ENCODE measurements around the gene PRDM16.
"Not testable (repeated sequence)": the region's sequence is repeated elsewhere in the genome, so short reads cannot be mapped to it uniquely, and the experiment has no call there.

The PRDM16 gene

GRCh38 chr1:3084726-3085125 lies 15.7 kb downstream of the PRDM16 start:
- no peak for DNase-seq

GRCh38 chr1:3085721-3086120 lies 16.7 kb downstream of the PRDM16 start:
- DNase-seq: no peak

- DNase-seq: no peak
Observed at GRCh38 chr1:3086272-3086974, 17.4 kb downstream of the PRDM16 start.

GRCh38 chr1:3087049-3087448 lies 18.0 kb downstream of the PRDM16 start:
- no peak for DNase-seq

- DNase-seq: not testable (repeated sequence)
Observed at GRCh38 chr1:3087946-3088668, 19.1 kb downstream of the PRDM16 start.

- no peak for DNase-seq
Observed at GRCh38 chr1:3089490-3089889, 20.5 kb downstream of the PRDM16 start.

GRCh38 chr1:3091334-3091733 lies 22.3 kb downstream of the PRDM16 start:
- DNase-seq: no peak

- no peak for DNase-seq
Observed at GRCh38 chr1:3092530-3092929, 23.5 kb downstream of the PRDM16 start.

GRCh38 chr1:3093898-3094626 lies 25.1 kb downstream of the PRDM16 start:
- DNase-seq: no peak

GRCh38 chr1:3094863-3095780 lies 26.1 kb downstream of the PRDM16 start:
- no peak for DNase-seq

- DNase-seq: no peak
Observed at GRCh38 chr1:3096345-3096744, 27.3 kb downstream of the PRDM16 start.

GRCh38 chr1:3097231-3097630 lies 28.2 kb downstream of the PRDM16 start:
- DNase-seq: no peak

GRCh38 chr1:3097861-3098260 lies 28.9 kb downstream of the PRDM16 start:
- DNase-seq: no peak

- DNase-seq: no peak
Observed at GRCh38 chr1:3099861-3100260, 30.9 kb downstream of the PRDM16 start.

- DNase-seq: no peak
Observed at GRCh38 chr1:3101124-3101939, 32.3 kb downstream of the PRDM16 start.

- DNase-seq: no peak
Observed at GRCh38 chr1:3102641-3103040, 33.6 kb downstream of the PRDM16 start.

GRCh38 chr1:3103967-3104677 lies 35.1 kb downstream of the PRDM16 start:
- no peak for DNase-seq

GRCh38 chr1:3105167-3105863 lies 36.3 kb downstream of the PRDM16 start:
- DNase-seq: no peak

- no peak for DNase-seq
Observed at GRCh38 chr1:3106216-3106615, 37.2 kb downstream of the PRDM16 start.

GRCh38 chr1:3107201-3107600 lies 38.2 kb downstream of the PRDM16 start:
- DNase-seq: no peak

- no peak for DNase-seq
Observed at GRCh38 chr1:3109355-3109754, 40.4 kb downstream of the PRDM16 start.
